Lung (tissue), 12 donors: ENCODE measurements around the gene PDGFB. TPM values are rescaled to one million over a fixed set of nuclear protein-coding genes. Genes with fewer than 3 reads are reported as not detected.

Experiments
- ATAC-seq: fragments of 200-7000 bp; cut with Tn5 transposase; one replicate; pipeline ENCODE4 v1.9.1; 2020; ENCODE audit warnings: moderate number of reproducible peaks; ENCODE audit not compliant: insufficient read depth, low FRiP score
- DNase-seq, 3 donors: peaks; one replicate each; pipeline ENCODE4 v3.0.0-alpha.2; 2013 to 2017
- H3K27ac ChIP-seq, 2 donors: one replicate each; pipeline ENCODE4 v1.5.1; 2013; ENCODE audit warnings: mild to moderate bottlenecking in 2 of 2, moderate library complexity in 2 of 2, control low read depth in 1 of 2, inconsistent platforms in 1 of 2, low read depth in 1 of 2, low read length in 1 of 2
- H3K27me3 ChIP-seq, 3 donors: one replicate each; pipeline ENCODE4 v1.5.1; 2013; ENCODE audit warnings: low read length in 2 of 3; ENCODE audit not compliant: control insufficient read depth in 3 of 3, insufficient read depth in 3 of 3
- H3K36me3 ChIP-seq, 4 donors: one replicate each; pipeline ENCODE4 v1.5.1; 2013; ENCODE audit warnings: low read length in 4 of 4, mild to moderate bottlenecking in 1 of 4, moderate library complexity in 1 of 4; ENCODE audit not compliant: control insufficient read depth in 4 of 4, insufficient read depth in 4 of 4
- H3K4me1 ChIP-seq, 5 donors: one replicate each; pipeline ENCODE4 v1.5.1; 2013; ENCODE audit warnings: low read length in 5 of 5, mild to moderate bottlenecking in 2 of 5, moderate library complexity in 1 of 5; ENCODE audit not compliant: control insufficient read depth in 5 of 5, insufficient read depth in 5 of 5
- H3K4me3 ChIP-seq: one replicate; pipeline ENCODE4 v1.5.1; 2013; ENCODE audit warnings: mild to moderate bottlenecking, control low read depth, moderate library complexity
- H3K9ac ChIP-seq, 2 donors: one replicate each; pipeline ENCODE4 v1.5.1; 2013; ENCODE audit warnings: low read length in 2 of 2, control low read depth in 1 of 2; ENCODE audit not compliant: insufficient read depth in 1 of 2
- H3K9me3 ChIP-seq, 4 donors: one replicate each; pipeline ENCODE4 v1.5.1; 2013; ENCODE audit warnings: low read length in 3 of 4, mild to moderate bottlenecking in 1 of 4, moderate library complexity in 1 of 4; ENCODE audit not compliant: control insufficient read depth in 4 of 4, insufficient read depth in 3 of 4
- WGBS, 2 donors: extraction: QIAGEN DNeasy Blood & Tissue Kit; methylation state at CpG; one replicate each; pipeline ENCODE4 v1.1.7; 2013; 5-methylcytosine and 5-hydroxymethylcytosine counted together
- polyA plus RNA-seq, 2 donors: library from polyadenylated mRNA; stranded (reverse); fragments of 200-250 nt; gene quantifications; one replicate each; pipeline ENCODE4 v1.2.1, GENCODE V29; 2013
- total RNA-seq, 2 donors: library from RNA; depleted of rRNA in 1 of 2; stranded (reverse); fragments of >200 nt in 1 of 2; gene quantifications; one replicate each; pipeline ENCODE4 v1.2.1, GENCODE V29; 2014 to 2021
- TF ChIP-seq, protein P1 (sequence below): IDR thresholded peaks from 2 replicates; pipeline ENCODE4 v1.5.1; 2012; ENCODE audit warnings: mild to moderate bottlenecking; ENCODE audit errors: control extremely low read depth, extremely low read depth
- donor health status: control.
- donor health status: control.
- donor health status: Bipolar disorder and iron deficiency.
- donor health status: healthy.
- donor health status: DM: yes; HTN: yes; CAD: no.

Gene PDGFB
- total and polyA plus RNA-seq, 4 donors = 9.8 to 56.7 (median 29.5) TPM

GRCh38 chr22:39183991-39184585, 60.7 kb downstream of the PDGFB start:
- Histone ChIP-seq H3K27ac (peak overlapping the region; percentile 78 to 90), H3K9me3 (peaks cover 0 to 5% (median 0%) of the 10 kb centered on the region in 4 donors), H3K4me1 (peaks cover 0 to 21% (median 6%) of the 10 kb centered on the region in 5 donors), H3K36me3 (no peaks in the 10 kb centered on the region), H3K27me3 (no peaks in the 10 kb centered on the region), H3K4me3 (no peak overlapping the region), H3K9ac (no peak overlapping the region)
- TF ChIP-seq, protein P1, sequence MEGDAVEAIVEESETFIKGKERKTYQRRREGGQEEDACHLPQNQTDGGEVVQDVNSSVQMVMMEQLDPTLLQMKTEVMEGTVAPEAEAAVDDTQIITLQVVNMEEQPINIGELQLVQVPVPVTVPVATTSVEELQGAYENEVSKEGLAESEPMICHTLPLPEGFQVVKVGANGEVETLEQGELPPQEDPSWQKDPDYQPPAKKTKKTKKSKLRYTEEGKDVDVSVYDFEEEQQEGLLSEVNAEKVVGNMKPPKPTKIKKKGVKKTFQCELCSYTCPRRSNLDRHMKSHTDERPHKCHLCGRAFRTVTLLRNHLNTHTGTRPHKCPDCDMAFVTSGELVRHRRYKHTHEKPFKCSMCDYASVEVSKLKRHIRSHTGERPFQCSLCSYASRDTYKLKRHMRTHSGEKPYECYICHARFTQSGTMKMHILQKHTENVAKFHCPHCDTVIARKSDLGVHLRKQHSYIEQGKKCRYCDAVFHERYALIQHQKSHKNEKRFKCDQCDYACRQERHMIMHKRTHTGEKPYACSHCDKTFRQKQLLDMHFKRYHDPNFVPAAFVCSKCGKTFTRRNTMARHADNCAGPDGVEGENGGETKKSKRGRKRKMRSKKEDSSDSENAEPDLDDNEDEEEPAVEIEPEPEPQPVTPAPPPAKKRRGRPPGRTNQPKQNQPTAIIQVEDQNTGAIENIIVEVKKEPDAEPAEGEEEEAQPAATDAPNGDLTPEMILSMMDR = no peak
- DNase-seq (peak; percentile 50 to 51 (median 51)), ATAC-seq (no peak)
- WGBS, 2 donors = 60 to 68% methylated on average over 13 of the region's 13 CpGs

- Histone ChIP-seq H3K9me3 (peaks cover 0 to 5% (median 0%) of the 10 kb centered on the region in 4 donors), H3K4me1 (peaks cover 0 to 21% (median 6%) of the 10 kb centered on the region in 5 donors), H3K27me3 (no peaks in the 10 kb centered on the region), H3K27ac (no peak overlapping the region), H3K4me3 (no peak overlapping the region), H3K36me3 (no peaks in the 10 kb centered on the region), H3K9ac (no peak overlapping the region)
- TF ChIP-seq, protein P1 = no peak
- DNase-seq (no peak), ATAC-seq (no peak)
- WGBS, 2 donors = 77 to 88% methylated on average over 6 of the region's 6 CpGs
These were observed 62.2 kb downstream of the PDGFB start for GRCh38 chr22:39182478-39183030.

- DNase-seq (no peak), ATAC-seq (no peak)
- TF ChIP-seq, protein P1 = no peak
- H3K9ac ChIP-seq = no peak overlapping the region
- 93 to 99% methylated on average over 5 of the region's 5 CpGs for WGBS, 2 donors
- peaks cover 0 to 5% (median 0%) of the 10 kb centered on the region in 4 donors for H3K9me3 ChIP-seq
- no peak overlapping the region for H3K4me3 ChIP-seq
- no peaks in the 10 kb centered on the region for H3K27me3 ChIP-seq
- H3K4me1 ChIP-seq = peaks cover 0 to 23% (median 6%) of the 10 kb centered on the region in 5 donors
- no peak overlapping the region for H3K27ac ChIP-seq
- no peaks in the 10 kb centered on the region for H3K36me3 ChIP-seq
These were observed 63.0 kb downstream of the PDGFB start for GRCh38 chr22:39181778-39182177.
